ENCODE results near the gene CMIP. TPM values are rescaled to one million over a fixed set of nuclear protein-coding genes. Genes with fewer than 3 reads are reported as not detected.

CMIP gene
- 46.6 and 51.4 TPM in 2 replicates for total RNA-seq (ENCODE audit: low replicate concordance)
- long read RNA-seq, partial matches to known transcripts: 0 of 4 reads
- long read RNA-seq, other reads (novel, unspliced or antisense): 4 of 4 reads

- Mint-ChIP-seq H3K27ac (peak within 1 kb of the TSS; percentile 98), H3K4me3 (peak within 1 kb of the TSS; percentile 96), H3K27me3 (peaks cover 13% of the 10 kb centered on the region), H3K36me3 (peaks cover 5% of the 10 kb centered on the region), H3K9me3 (no peaks in the 10 kb centered on the region), H3K4me1 (ENCODE audit: unreplicated experiment) (peaks cover 38% of the 10 kb centered on the region)
- peak; percentile 88 for DNase-seq (ENCODE audit: extremely low spot score, unreplicated experiment)
- TF ChIP-seq CTCF (conservative IDR thresholded peaks at IDR 0.05): no peak
Measured at GRCh38 chr16:81444448-81445121, at the start of gene CMIP. Gene CMIP, plus strand, starts transcription at chr16:81444808.

- TF ChIP-seq CTCF (conservative IDR thresholded peaks at IDR 0.05): no peak
- no peak for DNase-seq (ENCODE audit: extremely low spot score, unreplicated experiment)
- H3K9me3 Mint-ChIP-seq: peaks cover 5% of the 10 kb centered on the region
- no peaks in the 10 kb centered on the region for H3K27me3 Mint-ChIP-seq
- no peaks in the 10 kb centered on the region for H3K4me1 Mint-ChIP-seq (ENCODE audit: unreplicated experiment)
- H3K27ac Mint-ChIP-seq: no peak overlapping the region
- peaks cover 17% of the 10 kb centered on the region for H3K36me3 Mint-ChIP-seq
- H3K4me3 Mint-ChIP-seq: no peak overlapping the region
Measured at GRCh38 chr16:81394966-81395655, 49.5 kb upstream of the CMIP start.

GRCh38 chr16:81397058-81397878 is 47.3 kb upstream of the CMIP start:
- no peak for TF ChIP-seq CTCF (conservative IDR thresholded peaks at IDR 0.05)
- Mint-ChIP-seq H3K4me1 (ENCODE audit: unreplicated experiment) (peaks cover 5% of the 10 kb centered on the region), H3K9me3 (peaks cover 7% of the 10 kb centered on the region)

GRCh38 chr16:81397879-81398520 is 46.6 kb upstream of the CMIP start:
- H3K27ac Mint-ChIP-seq: peak overlapping the region; percentile 55
- H3K36me3 Mint-ChIP-seq: peaks cover 6% of the 10 kb centered on the region
- TF ChIP-seq CTCF (conservative IDR thresholded peaks at IDR 0.05): no peak
- H3K9me3 Mint-ChIP-seq: peaks cover 7% of the 10 kb centered on the region
- no peaks in the 10 kb centered on the region for H3K27me3 Mint-ChIP-seq
- H3K4me1 Mint-ChIP-seq (ENCODE audit: unreplicated experiment): peaks cover 5% of the 10 kb centered on the region
- H3K4me3 Mint-ChIP-seq: no peak overlapping the region
- DNase-seq (ENCODE audit: extremely low spot score, unreplicated experiment): no peak

More at GRCh38 chr16:81397058-81397878, 47.3 kb upstream of the CMIP start:
- H3K36me3 Mint-ChIP-seq: peaks cover 7% of the 10 kb centered on the region
- H3K27ac Mint-ChIP-seq: no peak overlapping the region
- DNase-seq (ENCODE audit: extremely low spot score, unreplicated experiment): no peak
- no peaks in the 10 kb centered on the region for H3K27me3 Mint-ChIP-seq
- no peak overlapping the region for H3K4me3 Mint-ChIP-seq

- no peak for DNase-seq (ENCODE audit: extremely low spot score, unreplicated experiment)
- Mint-ChIP-seq H3K27ac (peak overlapping the region; percentile 61), H3K4me3 (no peak overlapping the region), H3K9me3 (peaks cover 7% of the 10 kb centered on the region), H3K36me3 (no peaks in the 10 kb centered on the region), H3K4me1 (ENCODE audit: unreplicated experiment) (peaks cover 5% of the 10 kb centered on the region), H3K27me3 (no peaks in the 10 kb centered on the region)
- no peak for TF ChIP-seq CTCF (conservative IDR thresholded peaks at IDR 0.05)
Measured at GRCh38 chr16:81399909-81400308, 44.7 kb upstream of the CMIP start.
